HepG2 (cell line): ENCODE data around the gene INHBE. TPM values are rescaled to one million over a fixed set of nuclear protein-coding genes. Genes with fewer than 3 reads are reported as not detected.

Source experiments
- ATAC-seq: fragments of 200-7000 bp; cut with Tn5 transposase; 3 replicates; pipeline ENCODE4 v1.9.1; 2020; ENCODE audit warnings: mild to moderate bottlenecking, moderate library complexity
- BruUV-seq: library from RNA; stranded (reverse); fragments of 400-500 nt; replicated peaks from 2 replicates; lab custom pipeline; 2021; lab: Mats Ljungman, UMichigan
- CTCF ChIA-PET: fragments of 300-600 bp; formaldehyde crosslinking; extraction: SDS; loops from one replicate; lab custom pipeline; 2021; ENCODE audit warnings: low total read pairs, inconsistent platforms, low intra/inter-chr PET ratio; lab: Yijun Ruan, JAX
- POLR2A ChIA-PET: fragments of 350-600 bp; sonication (Branson Sonifier 250); formaldehyde crosslinking; loops from one replicate; lab custom pipeline; 2020; ENCODE audit warnings: antibody characterized with exemption, inconsistent platforms; lab: Yijun Ruan, JAX
- DNase-seq: peaks from one replicate; pipeline ENCODE4 v3.0.0-alpha.2; 2015; ENCODE audit warnings: low spot score
- FAIRE-seq: peaks from 3 replicates; lab custom pipeline; 2011; peaks lifted over from hg19 to GRCh38; lab: Jason Lieb, UNC
- H2AFZ ChIP-seq: one replicate; pipeline ENCODE4 v1.6.1; 2011; ENCODE audit warnings: low read length, inconsistent platforms
- H3K27ac ChIP-seq: fragments of 300-600 bp; 3 replicates; pipeline ENCODE4 v1.8.0; 2011; ENCODE audit warnings: mixed run types, mild to moderate bottlenecking, mixed read lengths, low read length, inconsistent platforms; ENCODE audit not compliant: insufficient read depth; ENCODE audit errors: extremely low read length
- H3K27me3 ChIP-seq, 2 experiments: fragments of 200-600 bp in 1 of 2; 2 replicates in 1 of 2; 3 replicates in 1 of 2; pipeline versions ENCODE4 v1.6.0 to v1.8.0; 2011; ENCODE audit warnings: low read length in 2 of 2, mild to moderate bottlenecking in 2 of 2, moderate library complexity in 2 of 2, inconsistent platforms in 1 of 2; ENCODE audit not compliant: insufficient read depth in 2 of 2, control insufficient read depth in 1 of 2
- H3K36me3 ChIP-seq, 2 experiments: fragments of 200-600 bp in 1 of 2; replicated peaks in 1 of 2; 2 replicates in 1 of 2; 3 replicates in 1 of 2; pipeline versions ENCODE4 v1.5.1 to v1.8.0; 2011; ENCODE audit warnings: low read length in 2 of 2, inconsistent platforms in 1 of 2; ENCODE audit not compliant: insufficient read depth in 2 of 2, control insufficient read depth in 1 of 2
- H3K4me1 ChIP-seq: 2 replicates; pipeline ENCODE4 v1.5.1; 2012; ENCODE audit warnings: low read length, inconsistent platforms; ENCODE audit not compliant: insufficient read depth
- H3K4me2 ChIP-seq: 2 replicates; pipeline ENCODE4 v1.6.0; 2011; ENCODE audit warnings: low read depth, low read length, inconsistent platforms
- H3K4me3 ChIP-seq, 3 experiments: fragments of 200-600 bp in 1 of 3; sonication (generic), shearing (Covaris generic) in 1 of 3; replicated peaks in 1 of 3; 2 replicates each; pipeline ENCODE4 v1.5.1; 2011 to 2016; ENCODE audit warnings: low read length in 3 of 3, inconsistent platforms in 2 of 3, low read depth in 2 of 3, mild to moderate bottlenecking in 2 of 3, control low read depth in 1 of 3, mixed read lengths in 1 of 3; ENCODE audit not compliant: insufficient read depth in 1 of 3
- H3K79me2 ChIP-seq: one replicate; pipeline ENCODE4 v1.6.1; 2011; ENCODE audit warnings: low read length, inconsistent platforms; ENCODE audit not compliant: insufficient read depth
- H3K9ac ChIP-seq: 2 replicates; pipeline ENCODE4 v1.6.0; 2011; ENCODE audit warnings: mild to moderate bottlenecking, low read depth, low read length, inconsistent platforms; ENCODE audit not compliant: insufficient read depth
- H3K9me3 ChIP-seq: 2 replicates; pipeline ENCODE4 v1.5.1; 2012; ENCODE audit warnings: mild to moderate bottlenecking, low read length
- H4K20me1 ChIP-seq: 2 replicates; pipeline ENCODE4 v1.6.0; 2011; ENCODE audit warnings: inconsistent platforms, mild to moderate bottlenecking, low read length, moderate library complexity; ENCODE audit not compliant: insufficient read depth
- ELF3 ChIP-seq: IDR thresholded peaks from 2 replicates; pipeline ENCODE4 v1.6.1; 2016; ENCODE audit warnings: missing genetic modification reagents, missing compliant biosample characterization
- ISX ChIP-seq: sonication (generic); formaldehyde crosslinking; conservative IDR thresholded peaks from 2 replicates; pipeline ENCODE4 v1.5.0; 2020; ENCODE audit warnings: missing genetic modification reagents
- JARID2 ChIP-seq: sonication (generic); formaldehyde crosslinking; IDR thresholded peaks from 2 replicates; pipeline ENCODE4 v1.8.1; 2023; ENCODE audit warnings: missing genetic modification reagents, inconsistent platforms; ENCODE audit not compliant: insufficient replicate concordance
- KDM3A ChIP-seq: IDR thresholded peaks from 2 replicates; pipeline ENCODE4 v1.6.1; 2018; ENCODE audit warnings: low read depth, missing compliant biosample characterization
- KDM4B ChIP-seq: sonication (generic); formaldehyde crosslinking; IDR thresholded peaks from 2 replicates; pipeline ENCODE4 v1.4.0; 2020; ENCODE audit warnings: missing genetic modification reagents
- RARG ChIP-seq: sonication (generic); formaldehyde crosslinking; IDR thresholded peaks from 2 replicates; pipeline ENCODE4 v1.4.0; 2020; ENCODE audit warnings: low read depth, mild to moderate bottlenecking, missing genetic modification reagents
- YEATS2 ChIP-seq: sonication (generic); formaldehyde crosslinking; IDR thresholded peaks from 2 replicates; pipeline ENCODE4 v1.4.0; 2020; ENCODE audit warnings: missing genetic modification reagents, borderline replicate concordance
- ZNF263 ChIP-seq: sonication (generic); formaldehyde crosslinking; IDR thresholded peaks from 2 replicates; pipeline ENCODE4 v1.4.0; 2020; ENCODE audit warnings: missing genetic modification reagents
- ZNF572 ChIP-seq: sonication (generic); formaldehyde crosslinking; IDR thresholded peaks from 2 replicates; pipeline ENCODE4 v1.5.1; 2020; ENCODE audit warnings: mild to moderate bottlenecking, missing genetic modification reagents
- ZNF703 ChIP-seq: sonication (generic); formaldehyde crosslinking; IDR thresholded peaks from 2 replicates; pipeline ENCODE4 v1.5.1; 2020; ENCODE audit warnings: missing genetic modification reagents, mild to moderate bottlenecking, moderate library complexity, borderline replicate concordance
- ZNF891 ChIP-seq: sonication (generic); formaldehyde crosslinking; IDR thresholded peaks from 2 replicates; pipeline ENCODE4 v1.5.0; 2020; ENCODE audit warnings: mild to moderate bottlenecking, missing genetic modification reagents
- WGBS: methylation state at CpG from one replicate; pipeline ENCODE4 v1.1.6; 2017; ENCODE audit warnings: low lambda C conversion rate; 5-methylcytosine and 5-hydroxymethylcytosine counted together
- in situ Hi-C: cut with HindIII; loops from 2 replicates; pipeline ENCODE4 v1.10.0; 2017; ENCODE audit warnings: low pct_unique_long_range_greater_than_20kb; ENCODE audit not compliant: extremely low pct_ligation_motif_present
- intact Hi-C: fragments of 100-400 bp; cut with micrococcal nuclease; formaldehyde crosslinking; loops from one replicate; pipeline ENCODE4 v1.10.0; 2022; ENCODE audit not compliant: unreplicated experiment
- polyA plus RNA-seq, 8 experiments: library from polyadenylated mRNA; depleted of rRNA in 3 of 8; stranded (reverse) in 7 of 8; unstranded in 1 of 8; fragments of >200 nt; fragmentation: Illumina TruSeq in 4 of 8; extraction: Trizol in 4 of 8; gene quantifications; 2 replicates each; pipeline versions ENCODE4 v1.2.1 to v1.2.3, GENCODE V29; 2011 to 2016; ENCODE audit warnings: low read depth in 4 of 8, missing spikeins in 1 of 8, mixed read lengths in 1 of 8; ENCODE audit not compliant: insufficient read depth in 1 of 8
- total RNA-seq, 5 experiments: library from RNA; depleted of rRNA; stranded (reverse); fragments of >200 nt; fragmentation: Illumina TruSeq; extraction: Trizol; gene quantifications; 2 replicates each; pipeline ENCODE4 v1.2.3, GENCODE V29; 2016; ENCODE audit warnings: low read depth in 1 of 5
- TF ChIP-seq, protein P1 (sequence below): fragments of 450-650 bp; IDR thresholded peaks from 2 replicates; pipeline ENCODE4 v1.6.1; 2017; ENCODE audit warnings: mild to moderate bottlenecking
- TF ChIP-seq, protein P2 (sequence below): sonication (generic); formaldehyde crosslinking; IDR thresholded peaks from 2 replicates; pipeline ENCODE4 v1.5.0; 2020; ENCODE audit warnings: missing genetic modification reagents, mild to moderate bottlenecking, borderline replicate concordance
- TF ChIP-seq, protein P3 (sequence below): sonication (generic); formaldehyde crosslinking; conservative IDR thresholded peaks from 2 replicates; pipeline ENCODE4 v1.4.0; 2020; ENCODE audit warnings: mild to moderate bottlenecking, missing genetic modification reagents, moderate library complexity

INHBE gene
- total and polyA plus RNA-seq, 2 of the 13 experiments (the other 11 are each of a cell fraction or from before 2014, with no cell fraction given) = 17.0 to 32.0 TPM

DNA sequence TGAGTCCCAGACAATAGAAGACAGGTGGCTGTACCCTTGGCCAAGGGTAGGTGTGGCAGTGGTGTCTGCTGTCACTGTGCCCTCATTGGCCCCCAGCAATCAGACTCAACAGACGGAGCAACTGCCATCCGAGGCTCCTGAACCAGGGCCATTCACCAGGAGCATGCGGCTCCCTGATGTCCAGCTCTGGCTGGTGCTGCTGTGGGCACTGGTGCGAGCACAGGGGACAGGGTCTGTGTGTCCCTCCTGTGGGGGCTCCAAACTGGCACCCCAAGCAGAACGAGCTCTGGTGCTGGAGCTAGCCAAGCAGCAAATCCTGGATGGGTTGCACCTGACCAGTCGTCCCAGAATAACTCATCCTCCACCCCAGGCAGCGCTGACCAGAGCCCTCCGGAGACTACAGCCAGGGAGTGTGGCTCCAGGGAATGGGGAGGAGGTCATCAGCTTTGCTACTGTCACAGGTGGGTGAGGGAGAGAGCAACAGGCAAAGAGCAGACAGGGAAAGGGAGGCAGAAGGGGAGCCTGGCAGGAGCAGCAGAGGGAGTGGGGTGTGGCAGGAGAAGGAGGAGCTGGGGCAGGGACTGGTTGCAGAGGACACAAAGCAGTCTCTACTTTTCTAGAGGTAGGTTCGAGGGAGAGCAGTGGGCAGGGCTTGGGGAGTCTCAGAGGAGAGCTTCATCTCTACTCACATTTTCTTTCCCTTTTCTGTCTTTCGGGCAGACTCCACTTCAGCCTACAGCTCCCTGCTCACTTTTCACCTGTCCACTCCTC is 452 bp downstream of the INHBE start:
- WGBS = 9% methylated on average over 6 of the region's 10 CpGs
- ATAC-seq (peak; percentile 54), FAIRE-seq (no peak), DNase-seq (no peak)
- Histone ChIP-seq H3K27ac (peak overlapping the region; percentile 98), H3K4me3 (peak overlapping the region; percentile 62 to 83 (median 66)), H2AFZ (no peak overlapping the region), H3K4me2 (peak overlapping the region; percentile 99), H4K20me1 (no peaks in the 10 kb centered on the region), H3K36me3 (no peaks in the 10 kb centered on the region), H3K4me1 (peaks cover 84% of the 10 kb centered on the region), H3K9ac (peak overlapping the region; percentile 80), H3K27me3 (no peaks in the 10 kb centered on the region; a peak in 1 of 5 replicates), H3K9me3 (no peaks in the 10 kb centered on the region), H3K79me2 (peaks cover 15% of the 10 kb centered on the region)
- BruUV-seq = TSS peak; percentile 77
- in situ Hi-C loops (loop anchor here (5.0 kb wide), 1 partner anchor 193 kb away; no protein-coding TSS in a partner anchor), intact Hi-C loops (loop anchor here (10.0 kb wide), 1 partner anchor 701 kb away; the partner anchor contains the start of gene PRIM1)
- CTCF ChIA-PET = interaction anchor here (6.1 kb wide), 1 partner anchor 148 kb away, joined by 66 read pairs; no protein-coding TSS in a partner anchor
- POLR2A ChIA-PET = interaction anchor here (0.6 to 6.4 kb wide), 21 partner anchors 22 to 1233 kb away, joined by 3 to 99 read pairs (median 4); partner anchors contain the start of genes DCTN2, DDIT3, INHBC and LRP1
- 0 out of 2 replicates have a peak, but pooled peaks have one; percentile 63 for TF ChIP-seq ZNF572 (CRISPR knock-in tag)
- TF ChIP-seq RARG (CRISPR knock-in tag) = no peak
- no peak for TF ChIP-seq ISX (CRISPR knock-in tag)
- no peak for TF ChIP-seq ZNF703 (CRISPR knock-in tag)
- TF ChIP-seq ZNF263 (CRISPR knock-in tag) = peak; percentile 0; the same call in 1 of the 2 replicates
- TF ChIP-seq ELF3 (CRISPR knock-in tag) = no peak
- no peak for TF ChIP-seq KDM4B
- TF ChIP-seq ZNF891 = 0 out of 2 replicates have a peak, but pooled peaks have one; percentile 9
- no peak for TF ChIP-seq YEATS2 (CRISPR knock-in tag)
- TF ChIP-seq, protein P1, sequence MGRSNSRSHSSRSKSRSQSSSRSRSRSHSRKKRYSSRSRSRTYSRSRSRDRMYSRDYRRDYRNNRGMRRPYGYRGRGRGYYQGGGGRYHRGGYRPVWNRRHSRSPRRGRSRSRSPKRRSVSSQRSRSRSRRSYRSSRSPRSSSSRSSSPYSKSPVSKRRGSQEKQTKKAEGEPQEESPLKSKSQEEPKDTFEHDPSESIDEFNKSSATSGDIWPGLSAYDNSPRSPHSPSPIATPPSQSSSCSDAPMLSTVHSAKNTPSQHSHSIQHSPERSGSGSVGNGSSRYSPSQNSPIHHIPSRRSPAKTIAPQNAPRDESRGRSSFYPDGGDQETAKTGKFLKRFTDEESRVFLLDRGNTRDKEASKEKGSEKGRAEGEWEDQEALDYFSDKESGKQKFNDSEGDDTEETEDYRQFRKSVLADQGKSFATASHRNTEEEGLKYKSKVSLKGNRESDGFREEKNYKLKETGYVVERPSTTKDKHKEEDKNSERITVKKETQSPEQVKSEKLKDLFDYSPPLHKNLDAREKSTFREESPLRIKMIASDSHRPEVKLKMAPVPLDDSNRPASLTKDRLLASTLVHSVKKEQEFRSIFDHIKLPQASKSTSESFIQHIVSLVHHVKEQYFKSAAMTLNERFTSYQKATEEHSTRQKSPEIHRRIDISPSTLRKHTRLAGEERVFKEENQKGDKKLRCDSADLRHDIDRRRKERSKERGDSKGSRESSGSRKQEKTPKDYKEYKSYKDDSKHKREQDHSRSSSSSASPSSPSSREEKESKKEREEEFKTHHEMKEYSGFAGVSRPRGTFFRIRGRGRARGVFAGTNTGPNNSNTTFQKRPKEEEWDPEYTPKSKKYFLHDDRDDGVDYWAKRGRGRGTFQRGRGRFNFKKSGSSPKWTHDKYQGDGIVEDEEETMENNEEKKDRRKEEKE = no peak
- TF ChIP-seq JARID2 (CRISPR knock-in tag) = no peak
- no peak for TF ChIP-seq KDM3A (CRISPR knock-in tag)
- TF ChIP-seq, protein P2, sequence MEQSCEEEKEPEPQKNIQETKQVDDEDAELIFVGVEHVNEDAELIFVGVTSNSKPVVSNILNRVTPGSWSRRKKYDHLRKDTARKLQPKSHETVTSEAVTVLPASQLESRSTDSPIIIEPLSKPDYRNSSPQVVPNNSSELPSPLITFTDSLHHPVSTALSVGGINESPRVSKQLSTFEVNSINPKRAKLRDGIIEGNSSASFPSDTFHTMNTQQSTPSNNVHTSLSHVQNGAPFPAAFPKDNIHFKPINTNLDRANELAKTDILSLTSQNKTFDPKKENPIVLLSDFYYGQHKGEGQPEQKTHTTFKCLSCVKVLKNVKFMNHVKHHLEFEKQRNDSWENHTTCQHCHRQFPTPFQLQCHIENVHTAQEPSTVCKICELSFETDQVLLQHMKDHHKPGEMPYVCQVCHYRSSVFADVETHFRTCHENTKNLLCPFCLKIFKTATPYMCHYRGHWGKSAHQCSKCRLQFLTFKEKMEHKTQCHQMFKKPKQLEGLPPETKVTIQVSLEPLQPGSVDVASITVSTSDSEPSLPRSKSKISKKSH (CRISPR knock-in tag) = no peak
- TF ChIP-seq, protein P3, sequence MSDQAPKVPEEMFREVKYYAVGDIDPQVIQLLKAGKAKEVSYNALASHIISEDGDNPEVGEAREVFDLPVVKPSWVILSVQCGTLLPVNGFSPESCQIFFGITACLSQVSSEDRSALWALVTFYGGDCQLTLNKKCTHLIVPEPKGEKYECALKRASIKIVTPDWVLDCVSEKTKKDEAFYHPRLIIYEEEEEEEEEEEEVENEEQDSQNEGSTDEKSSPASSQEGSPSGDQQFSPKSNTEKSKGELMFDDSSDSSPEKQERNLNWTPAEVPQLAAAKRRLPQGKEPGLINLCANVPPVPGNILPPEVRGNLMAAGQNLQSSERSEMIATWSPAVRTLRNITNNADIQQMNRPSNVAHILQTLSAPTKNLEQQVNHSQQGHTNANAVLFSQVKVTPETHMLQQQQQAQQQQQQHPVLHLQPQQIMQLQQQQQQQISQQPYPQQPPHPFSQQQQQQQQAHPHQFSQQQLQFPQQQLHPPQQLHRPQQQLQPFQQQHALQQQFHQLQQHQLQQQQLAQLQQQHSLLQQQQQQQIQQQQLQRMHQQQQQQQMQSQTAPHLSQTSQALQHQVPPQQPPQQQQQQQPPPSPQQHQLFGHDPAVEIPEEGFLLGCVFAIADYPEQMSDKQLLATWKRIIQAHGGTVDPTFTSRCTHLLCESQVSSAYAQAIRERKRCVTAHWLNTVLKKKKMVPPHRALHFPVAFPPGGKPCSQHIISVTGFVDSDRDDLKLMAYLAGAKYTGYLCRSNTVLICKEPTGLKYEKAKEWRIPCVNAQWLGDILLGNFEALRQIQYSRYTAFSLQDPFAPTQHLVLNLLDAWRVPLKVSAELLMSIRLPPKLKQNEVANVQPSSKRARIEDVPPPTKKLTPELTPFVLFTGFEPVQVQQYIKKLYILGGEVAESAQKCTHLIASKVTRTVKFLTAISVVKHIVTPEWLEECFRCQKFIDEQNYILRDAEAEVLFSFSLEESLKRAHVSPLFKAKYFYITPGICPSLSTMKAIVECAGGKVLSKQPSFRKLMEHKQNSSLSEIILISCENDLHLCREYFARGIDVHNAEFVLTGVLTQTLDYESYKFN (CRISPR knock-in tag) = no peak
